GM13977 (cell line): Measurements from ENCODE around the gene ORC3.

Experiments used
- DNase-seq: peaks from one replicate; pipeline ENCODE4 v3.0.0; 2012; ENCODE audit warnings: low spot score
- in situ Hi-C: fragments of 300-500 bp; cut with MboI; formaldehyde crosslinking; loops from one replicate; pipeline ENCODE4 v1.12.0; 2022; ENCODE audit warnings: low sequenced_read_pairs, low pct_unique_long_range_greater_than_20kb, mixed read lengths, inconsistent platforms; ENCODE audit not compliant: unreplicated experiment
- TF ChIP-seq, protein P1 (sequence below): IDR thresholded peaks from 2 replicates; pipeline ENCODE4 v1.5.1; 2012; ENCODE audit warnings: mild to moderate bottlenecking, control low read depth; ENCODE audit not compliant: insufficient read depth; ENCODE audit errors: extremely low read depth, missing control alignments

ORC3 gene

DNA sequence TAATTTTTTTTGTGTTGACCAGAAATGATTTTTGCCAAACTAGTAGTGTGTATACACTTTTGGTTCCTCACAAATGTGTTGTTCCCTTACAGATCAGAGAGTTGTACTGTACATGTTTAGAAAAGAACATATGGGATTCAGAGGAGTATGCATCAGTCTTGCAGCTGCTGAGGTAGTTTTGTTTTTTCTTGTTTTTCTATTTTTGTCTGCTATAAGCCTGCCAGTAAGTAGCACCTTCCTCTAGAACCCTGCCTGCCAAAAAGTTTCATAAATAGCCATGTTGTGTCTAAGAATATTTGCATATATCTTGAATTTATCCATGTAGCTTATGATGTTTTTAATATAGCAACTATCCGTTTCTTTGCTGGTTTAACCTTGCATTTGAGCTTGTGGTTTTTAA lies 46.4 kb downstream of the ORC3 start:
- no peak for DNase-seq
- in situ Hi-C loops = no loop called here
- TF ChIP-seq, protein P1, sequence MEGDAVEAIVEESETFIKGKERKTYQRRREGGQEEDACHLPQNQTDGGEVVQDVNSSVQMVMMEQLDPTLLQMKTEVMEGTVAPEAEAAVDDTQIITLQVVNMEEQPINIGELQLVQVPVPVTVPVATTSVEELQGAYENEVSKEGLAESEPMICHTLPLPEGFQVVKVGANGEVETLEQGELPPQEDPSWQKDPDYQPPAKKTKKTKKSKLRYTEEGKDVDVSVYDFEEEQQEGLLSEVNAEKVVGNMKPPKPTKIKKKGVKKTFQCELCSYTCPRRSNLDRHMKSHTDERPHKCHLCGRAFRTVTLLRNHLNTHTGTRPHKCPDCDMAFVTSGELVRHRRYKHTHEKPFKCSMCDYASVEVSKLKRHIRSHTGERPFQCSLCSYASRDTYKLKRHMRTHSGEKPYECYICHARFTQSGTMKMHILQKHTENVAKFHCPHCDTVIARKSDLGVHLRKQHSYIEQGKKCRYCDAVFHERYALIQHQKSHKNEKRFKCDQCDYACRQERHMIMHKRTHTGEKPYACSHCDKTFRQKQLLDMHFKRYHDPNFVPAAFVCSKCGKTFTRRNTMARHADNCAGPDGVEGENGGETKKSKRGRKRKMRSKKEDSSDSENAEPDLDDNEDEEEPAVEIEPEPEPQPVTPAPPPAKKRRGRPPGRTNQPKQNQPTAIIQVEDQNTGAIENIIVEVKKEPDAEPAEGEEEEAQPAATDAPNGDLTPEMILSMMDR = no peak

- in situ Hi-C loops = no loop called here
- TF ChIP-seq, protein P1 = no peak
- no peak for DNase-seq
Observed at GRCh38 chr6:87637106-87637505, 47.2 kb downstream of the ORC3 start.

GRCh38 chr6:87639373-87639772 lies 49.4 kb downstream of the ORC3 start:
- in situ Hi-C loops = no loop called here
- no peak for DNase-seq
- TF ChIP-seq, protein P1 = no peak

- in situ Hi-C loops = no loop called here
- no peak for DNase-seq
- TF ChIP-seq, protein P1 = no peak
Observed at GRCh38 chr6:87641065-87641692, 51.2 kb downstream of the ORC3 start.

GRCh38 chr6:87645080-87645479 lies 55.1 kb downstream of the ORC3 start:
- TF ChIP-seq, protein P1 = no peak
- DNase-seq = no peak
- in situ Hi-C loops = no loop called here

DNA sequence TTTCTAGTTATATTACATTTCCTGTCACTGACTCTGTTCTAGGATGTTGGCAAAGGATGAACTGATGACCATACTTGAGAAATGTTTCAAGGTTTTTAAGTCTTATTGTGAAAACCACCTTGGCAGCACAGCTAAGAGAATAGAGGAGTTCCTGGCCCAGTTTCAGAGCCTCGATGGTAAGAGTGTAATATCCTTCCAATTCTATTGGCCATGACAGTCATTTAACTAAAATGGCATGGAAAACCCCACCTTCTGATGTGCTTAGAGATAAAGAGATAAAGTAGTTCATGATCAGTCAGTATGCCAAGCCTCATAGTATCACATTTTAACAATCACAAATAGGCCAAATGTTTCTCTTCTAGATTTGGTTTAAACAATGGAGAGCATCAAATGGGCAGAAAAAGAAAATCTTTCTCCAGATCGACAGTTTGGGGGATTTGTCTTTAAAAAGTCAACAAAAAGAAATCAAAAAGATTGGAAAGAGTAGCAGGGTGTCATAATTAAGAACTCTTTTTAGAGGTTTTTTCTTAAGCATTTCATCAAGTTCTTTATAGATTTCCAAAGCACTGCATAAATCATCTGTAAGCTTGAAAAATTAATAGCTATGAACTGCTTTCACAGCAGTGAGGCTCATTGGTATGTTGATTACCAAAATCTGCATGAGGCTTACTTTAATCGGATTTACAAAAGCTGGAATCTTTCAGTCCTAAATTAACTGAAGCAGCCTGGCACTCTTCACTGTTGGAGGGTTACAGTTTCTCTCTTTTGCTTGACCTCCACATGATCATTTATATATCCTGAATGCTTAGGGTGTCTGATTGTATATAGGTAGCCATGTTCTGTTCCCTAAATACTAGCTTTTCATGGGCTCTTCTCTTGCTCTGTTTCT lies 63.4 kb downstream of the ORC3 start:
- in situ Hi-C loops = no loop called here
- DNase-seq = no peak
- TF ChIP-seq, protein P1 = no peak
